HL-60 (cell line): ENCODE results near the gene CCDC127.
"Not testable (repeated sequence)": the region's sequence is repeated elsewhere in the genome, so short reads cannot be mapped to it uniquely, and the experiment has no call there.

Experiments
- DNase-seq, 2 experiments: peaks; one replicate each; pipeline ENCODE4 v3.0.0-alpha.2; 2010 to 2020; ENCODE audit warnings: low read depth in 1 of 2, low spot score in 1 of 2
- H3K27ac ChIP-seq: fragments of 250-450 bp; sonication (Bioruptor Pico); replicated peaks from 2 replicates; pipeline ENCODE4 v1.5.1; 2020; ENCODE audit warnings: mild to moderate bottlenecking, moderate library complexity
- H3K27me3 ChIP-seq: fragments of 250-450 bp; sonication (Bioruptor Pico); 2 replicates; pipeline ENCODE4 v1.5.1; 2021; ENCODE audit warnings: mild to moderate bottlenecking, moderate library complexity; ENCODE audit not compliant: insufficient read depth, poor library complexity, severe bottlenecking
- H3K4me3 ChIP-seq: replicated peaks from 2 replicates; pipeline ENCODE4 v1.5.1; 2011; ENCODE audit warnings: mild to moderate bottlenecking, control low read depth, low read length; ENCODE audit not compliant: insufficient read depth
- GABPA ChIP-seq: IDR thresholded peaks from 2 replicates; pipeline ENCODE4 v1.6.1; 2012; ENCODE audit warnings: low read depth
- POLR2AphosphoS5 ChIP-seq: IDR thresholded peaks from 2 replicates; pipeline ENCODE4 v1.6.1; 2012; ENCODE audit warnings: low read depth
- SPI1 ChIP-seq: IDR thresholded peaks from 2 replicates; pipeline ENCODE4 v1.6.1; 2012; ENCODE audit warnings: low read depth, mild to moderate bottlenecking, borderline replicate concordance
- TF ChIP-seq, protein P1 (sequence below): IDR thresholded peaks from 2 replicates; pipeline ENCODE4 v1.6.1; 2012; ENCODE audit warnings: low read depth; ENCODE audit not compliant: insufficient replicate concordance
- TF ChIP-seq, protein P2 (sequence below): IDR thresholded peaks from one replicate; pipeline ENCODE4 v1.5.1; 2011; ENCODE audit warnings: low read length, control low read depth, inconsistent platforms; ENCODE audit not compliant: insufficient read depth

The CCDC127 gene

DNA sequence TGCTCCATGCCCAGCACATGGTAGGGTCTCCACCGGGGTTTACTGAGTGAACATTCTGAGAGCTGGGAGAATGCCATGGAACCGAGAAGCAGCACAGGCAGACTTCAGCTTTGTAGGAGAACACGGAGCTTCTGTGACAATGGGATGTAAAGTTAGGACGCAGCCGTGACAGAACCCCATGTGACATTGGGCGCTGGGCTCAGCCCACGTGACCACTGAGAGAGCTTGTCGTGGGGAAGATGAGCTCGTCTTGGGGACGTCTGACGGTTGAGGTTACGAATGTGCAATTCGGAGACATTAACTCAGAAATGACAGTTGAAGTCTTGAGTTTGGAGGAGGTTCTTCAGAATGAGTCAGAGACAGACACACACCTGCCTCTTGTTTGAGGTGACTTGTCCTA is 13.7 kb upstream of the CCDC127 start:
- H3K4me3 ChIP-seq, result no peak overlapping the region
- no peak overlapping the region for H3K27ac ChIP-seq
- H3K27me3 ChIP-seq, result no peaks in the 10 kb centered on the region
- no peak for DNase-seq
- TF ChIP-seq SPI1, result no peak

DNA sequence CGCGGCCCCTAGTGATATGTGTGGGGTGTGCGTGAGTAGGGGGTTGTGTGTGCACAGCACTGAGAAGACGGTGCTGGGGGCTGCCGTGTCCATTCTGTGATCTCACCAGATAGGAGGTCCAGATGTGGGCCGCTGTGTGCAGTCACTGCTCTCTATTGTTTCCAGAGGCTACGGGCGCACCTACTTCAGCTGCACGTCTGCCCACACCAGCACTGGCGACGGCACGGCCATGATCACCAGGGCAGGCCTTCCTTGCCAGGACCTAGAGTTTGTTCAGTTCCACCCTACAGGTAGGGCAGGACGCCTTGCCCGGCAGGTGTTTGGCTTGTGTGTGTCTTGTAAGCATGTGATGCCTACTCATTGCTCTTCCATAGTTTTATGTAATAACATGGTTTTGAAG is 12.8 kb upstream of the CCDC127 start:
- TF ChIP-seq SPI1, result no peak
- TF ChIP-seq POLR2AphosphoS5, result no peak
- TF ChIP-seq, protein P1, sequence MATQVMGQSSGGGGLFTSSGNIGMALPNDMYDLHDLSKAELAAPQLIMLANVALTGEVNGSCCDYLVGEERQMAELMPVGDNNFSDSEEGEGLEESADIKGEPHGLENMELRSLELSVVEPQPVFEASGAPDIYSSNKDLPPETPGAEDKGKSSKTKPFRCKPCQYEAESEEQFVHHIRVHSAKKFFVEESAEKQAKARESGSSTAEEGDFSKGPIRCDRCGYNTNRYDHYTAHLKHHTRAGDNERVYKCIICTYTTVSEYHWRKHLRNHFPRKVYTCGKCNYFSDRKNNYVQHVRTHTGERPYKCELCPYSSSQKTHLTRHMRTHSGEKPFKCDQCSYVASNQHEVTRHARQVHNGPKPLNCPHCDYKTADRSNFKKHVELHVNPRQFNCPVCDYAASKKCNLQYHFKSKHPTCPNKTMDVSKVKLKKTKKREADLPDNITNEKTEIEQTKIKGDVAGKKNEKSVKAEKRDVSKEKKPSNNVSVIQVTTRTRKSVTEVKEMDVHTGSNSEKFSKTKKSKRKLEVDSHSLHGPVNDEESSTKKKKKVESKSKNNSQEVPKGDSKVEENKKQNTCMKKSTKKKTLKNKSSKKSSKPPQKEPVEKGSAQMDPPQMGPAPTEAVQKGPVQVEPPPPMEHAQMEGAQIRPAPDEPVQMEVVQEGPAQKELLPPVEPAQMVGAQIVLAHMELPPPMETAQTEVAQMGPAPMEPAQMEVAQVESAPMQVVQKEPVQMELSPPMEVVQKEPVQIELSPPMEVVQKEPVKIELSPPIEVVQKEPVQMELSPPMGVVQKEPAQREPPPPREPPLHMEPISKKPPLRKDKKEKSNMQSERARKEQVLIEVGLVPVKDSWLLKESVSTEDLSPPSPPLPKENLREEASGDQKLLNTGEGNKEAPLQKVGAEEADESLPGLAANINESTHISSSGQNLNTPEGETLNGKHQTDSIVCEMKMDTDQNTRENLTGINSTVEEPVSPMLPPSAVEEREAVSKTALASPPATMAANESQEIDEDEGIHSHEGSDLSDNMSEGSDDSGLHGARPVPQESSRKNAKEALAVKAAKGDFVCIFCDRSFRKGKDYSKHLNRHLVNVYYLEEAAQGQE, result no peak
- no peak for TF ChIP-seq GABPA
- TF ChIP-seq, protein P2, sequence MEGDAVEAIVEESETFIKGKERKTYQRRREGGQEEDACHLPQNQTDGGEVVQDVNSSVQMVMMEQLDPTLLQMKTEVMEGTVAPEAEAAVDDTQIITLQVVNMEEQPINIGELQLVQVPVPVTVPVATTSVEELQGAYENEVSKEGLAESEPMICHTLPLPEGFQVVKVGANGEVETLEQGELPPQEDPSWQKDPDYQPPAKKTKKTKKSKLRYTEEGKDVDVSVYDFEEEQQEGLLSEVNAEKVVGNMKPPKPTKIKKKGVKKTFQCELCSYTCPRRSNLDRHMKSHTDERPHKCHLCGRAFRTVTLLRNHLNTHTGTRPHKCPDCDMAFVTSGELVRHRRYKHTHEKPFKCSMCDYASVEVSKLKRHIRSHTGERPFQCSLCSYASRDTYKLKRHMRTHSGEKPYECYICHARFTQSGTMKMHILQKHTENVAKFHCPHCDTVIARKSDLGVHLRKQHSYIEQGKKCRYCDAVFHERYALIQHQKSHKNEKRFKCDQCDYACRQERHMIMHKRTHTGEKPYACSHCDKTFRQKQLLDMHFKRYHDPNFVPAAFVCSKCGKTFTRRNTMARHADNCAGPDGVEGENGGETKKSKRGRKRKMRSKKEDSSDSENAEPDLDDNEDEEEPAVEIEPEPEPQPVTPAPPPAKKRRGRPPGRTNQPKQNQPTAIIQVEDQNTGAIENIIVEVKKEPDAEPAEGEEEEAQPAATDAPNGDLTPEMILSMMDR, result no peak
- no peak for DNase-seq
- H3K4me3 ChIP-seq, result no peak overlapping the region
- no peaks in the 10 kb centered on the region for H3K27me3 ChIP-seq
- H3K27ac ChIP-seq, result no peak overlapping the region

DNA sequence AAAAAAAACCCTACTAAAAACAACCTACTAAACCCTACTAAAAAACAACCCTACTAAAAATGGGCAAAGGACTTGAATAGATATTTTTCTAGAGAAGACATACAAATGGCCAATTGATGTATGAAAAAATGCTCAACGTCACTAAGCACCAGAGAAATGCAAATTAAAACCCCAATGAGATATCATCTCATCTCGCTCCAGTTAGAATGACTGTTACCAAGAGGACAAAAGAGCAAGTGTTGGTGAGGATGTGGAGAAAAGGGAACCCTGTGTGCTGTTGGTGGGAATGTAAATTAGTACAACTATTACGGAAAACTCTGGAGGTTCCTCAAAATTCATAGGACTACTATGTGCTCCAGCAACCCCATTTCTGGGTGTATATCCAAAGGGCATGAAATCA is 10.9 kb upstream of the CCDC127 start:
- Histone ChIP-seq H3K27ac (no peak overlapping the region), H3K4me3 (no peak overlapping the region), H3K27me3 (no peaks in the 10 kb centered on the region)
- no peak for DNase-seq
- no peak for TF ChIP-seq GABPA
- TF ChIP-seq, protein P2, result no peak
- TF ChIP-seq POLR2AphosphoS5, result no peak
- TF ChIP-seq, protein P1, result no peak
- TF ChIP-seq SPI1, result no peak

DNA sequence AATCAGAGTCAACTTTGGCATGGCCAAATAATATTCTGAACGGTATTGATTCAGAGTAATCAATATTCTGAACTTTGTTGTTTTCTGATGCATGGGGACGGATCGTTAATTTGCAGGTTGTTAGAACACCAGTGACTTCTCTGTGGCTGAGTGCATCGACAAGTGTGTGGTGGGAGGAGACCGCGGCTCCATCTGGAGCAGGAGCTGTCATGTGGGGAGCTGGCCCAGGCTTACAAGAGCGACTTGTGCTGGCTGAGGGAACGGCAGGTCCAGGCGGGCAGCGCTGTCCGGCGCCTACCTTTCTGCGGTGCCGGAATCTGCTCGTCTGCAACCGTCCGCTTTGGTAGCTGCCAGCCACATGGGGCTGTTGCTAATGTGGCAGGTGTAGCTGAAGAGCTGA is 9.4 kb upstream of the CCDC127 start:
- DNase-seq, H3K4me3 ChIP-seq, H3K27ac ChIP-seq, H3K27me3 ChIP-seq: not testable (repeated sequence)

DNA sequence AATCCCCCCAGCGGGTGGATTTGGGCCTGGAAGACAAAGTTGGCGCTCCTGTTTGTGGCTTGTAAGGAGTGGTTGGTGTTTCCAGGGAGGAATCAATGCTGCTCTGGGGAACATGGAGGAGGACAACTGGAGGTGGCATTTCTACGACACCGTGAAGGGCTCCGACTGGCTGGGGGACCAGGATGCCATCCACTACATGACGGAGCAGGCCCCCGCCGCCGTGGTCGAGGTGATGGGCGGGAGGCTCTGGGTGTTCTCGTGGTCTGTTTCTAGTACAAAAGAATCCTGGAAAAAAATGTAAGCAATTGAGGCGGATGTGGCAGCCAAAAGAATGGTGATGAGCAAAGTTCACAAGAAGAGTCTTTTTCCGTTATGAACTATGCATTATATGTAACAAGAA is 7.4 kb upstream of the CCDC127 start:
- no peak for DNase-seq
- no peak overlapping the region for H3K4me3 ChIP-seq
- TF ChIP-seq POLR2AphosphoS5, result no peak
- TF ChIP-seq SPI1, result no peak
- TF ChIP-seq, protein P1, result no peak
- TF ChIP-seq GABPA, result no peak
- TF ChIP-seq, protein P2, result no peak
- H3K27ac ChIP-seq, result no peak overlapping the region
- H3K27me3 ChIP-seq, result no peaks in the 10 kb centered on the region
